NB4 (cell line): Measurements from ENCODE around the gene PIK3R1.

Experiments used
- MYC ChIP-seq: IDR thresholded peaks from 2 replicates; pipeline ENCODE4 v1.6.1; 2011; ENCODE audit warnings: low read depth, low read length
- POLR2A ChIP-seq: IDR thresholded peaks from 2 replicates; pipeline ENCODE4 v1.6.1; 2011; ENCODE audit warnings: mild to moderate bottlenecking; ENCODE audit not compliant: insufficient read length; ENCODE audit errors: extremely low read depth
- TF ChIP-seq, protein P1 (sequence below): IDR thresholded peaks from one replicate; pipeline ENCODE4 v1.5.1; 2012; ENCODE audit warnings: low read depth, low read length
- TF ChIP-seq, protein P2 (sequence below): IDR thresholded peaks from 2 replicates; pipeline ENCODE4 v1.6.1; 2011; ENCODE audit warnings: low read depth, low read length

DNA sequence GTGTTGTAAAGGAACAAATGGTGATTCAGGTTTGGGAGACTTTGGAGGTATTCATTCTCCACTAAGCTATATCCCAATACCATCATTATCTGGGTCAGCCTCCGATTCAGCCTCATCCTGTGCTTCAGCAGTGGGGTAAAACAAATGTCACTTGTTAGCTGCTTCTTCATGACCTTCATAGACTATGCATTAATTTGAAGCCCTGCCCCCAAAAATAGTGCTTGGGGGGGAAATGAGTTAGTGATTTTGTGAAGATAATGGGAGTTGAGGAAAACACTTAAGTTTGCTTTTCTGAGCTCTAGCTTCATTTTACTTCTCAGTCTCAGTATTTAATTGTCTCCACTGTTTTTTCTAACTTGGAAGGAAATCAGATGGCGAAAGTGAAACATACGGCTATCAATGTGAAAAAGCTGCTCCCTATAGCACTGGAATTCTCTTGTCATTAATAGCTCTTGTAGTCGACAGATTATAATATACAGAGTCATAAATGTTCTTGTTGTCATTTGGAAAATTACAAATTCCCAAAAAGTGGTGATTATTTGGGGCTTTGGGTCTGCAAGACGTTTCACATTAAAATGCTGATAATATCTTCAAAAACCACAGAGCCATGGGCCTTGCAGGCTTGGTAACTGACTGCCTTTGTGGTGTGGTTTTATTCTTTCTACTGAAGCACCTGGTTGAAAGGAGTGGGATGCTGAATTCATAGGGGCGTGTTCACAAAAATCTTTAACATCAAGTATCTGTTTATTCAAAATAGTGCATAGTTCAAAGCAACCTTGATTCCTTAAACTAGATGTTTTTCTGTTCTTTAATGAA, 40.0 kb downstream of the PIK3R1 start:
- TF ChIP-seq, protein P1, sequence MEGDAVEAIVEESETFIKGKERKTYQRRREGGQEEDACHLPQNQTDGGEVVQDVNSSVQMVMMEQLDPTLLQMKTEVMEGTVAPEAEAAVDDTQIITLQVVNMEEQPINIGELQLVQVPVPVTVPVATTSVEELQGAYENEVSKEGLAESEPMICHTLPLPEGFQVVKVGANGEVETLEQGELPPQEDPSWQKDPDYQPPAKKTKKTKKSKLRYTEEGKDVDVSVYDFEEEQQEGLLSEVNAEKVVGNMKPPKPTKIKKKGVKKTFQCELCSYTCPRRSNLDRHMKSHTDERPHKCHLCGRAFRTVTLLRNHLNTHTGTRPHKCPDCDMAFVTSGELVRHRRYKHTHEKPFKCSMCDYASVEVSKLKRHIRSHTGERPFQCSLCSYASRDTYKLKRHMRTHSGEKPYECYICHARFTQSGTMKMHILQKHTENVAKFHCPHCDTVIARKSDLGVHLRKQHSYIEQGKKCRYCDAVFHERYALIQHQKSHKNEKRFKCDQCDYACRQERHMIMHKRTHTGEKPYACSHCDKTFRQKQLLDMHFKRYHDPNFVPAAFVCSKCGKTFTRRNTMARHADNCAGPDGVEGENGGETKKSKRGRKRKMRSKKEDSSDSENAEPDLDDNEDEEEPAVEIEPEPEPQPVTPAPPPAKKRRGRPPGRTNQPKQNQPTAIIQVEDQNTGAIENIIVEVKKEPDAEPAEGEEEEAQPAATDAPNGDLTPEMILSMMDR = no peak
- TF ChIP-seq MYC = no peak
- TF ChIP-seq, protein P2, sequence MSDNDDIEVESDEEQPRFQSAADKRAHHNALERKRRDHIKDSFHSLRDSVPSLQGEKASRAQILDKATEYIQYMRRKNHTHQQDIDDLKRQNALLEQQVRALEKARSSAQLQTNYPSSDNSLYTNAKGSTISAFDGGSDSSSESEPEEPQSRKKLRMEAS = no peak
- TF ChIP-seq POLR2A = no peak
